Renal cortical epithelial cell (primary cell): ENCODE results near the gene ITGB4. TPM values are rescaled to one million over a fixed set of nuclear protein-coding genes. Genes with fewer than 3 reads are reported as not detected.

Experiments used
- DNase-seq: peaks from one replicate; pipeline ENCODE4 v3.0.0-alpha.2; 2011; ENCODE audit warnings: low read depth
- total RNA-seq: library from RNA; depleted of rRNA; stranded (reverse); fragments of >200 nt; gene quantifications from 2 replicates; pipeline ENCODE4 v1.2.3, GENCODE V29; 2014

ITGB4 gene
- 76.9 and 82.5 TPM in 2 replicates for total RNA-seq

GRCh38 chr17:75720656-75721462, at the start of gene ITGB4:
Gene ITGB4, plus strand, starts transcription at chr17:75721459. Its CDS starts 3,245 bp downstream, at chr17:75724704.
- DNase-seq: peak; percentile 32

GRCh38 chr17:75672011-75672410, 49.2 kb upstream of the ITGB4 start:
- no peak for DNase-seq

- DNase-seq: no peak
These were observed 47.8 kb upstream of the ITGB4 start for GRCh38 chr17:75673487-75673886.

- no peak for DNase-seq
These were observed 44.8 kb upstream of the ITGB4 start for GRCh38 chr17:75676461-75676860.

GRCh38 chr17:75679706-75680211, 41.5 kb upstream of the ITGB4 start:
- no peak for DNase-seq

- no peak for DNase-seq
These were observed 40.8 kb upstream of the ITGB4 start for GRCh38 chr17:75680431-75680830.

- peak; percentile 32 for DNase-seq
These were observed 40.0 kb upstream of the ITGB4 start for GRCh38 chr17:75681289-75681688.

- peak; percentile 76 for DNase-seq
These were observed 37.7 kb upstream of the ITGB4 start for GRCh38 chr17:75683583-75683982.

- peak; percentile 58 for DNase-seq
These were observed 37.0 kb upstream of the ITGB4 start for GRCh38 chr17:75684249-75684648.

GRCh38 chr17:75684924-75685323, 36.3 kb upstream of the ITGB4 start:
- DNase-seq: no peak

GRCh38 chr17:75685499-75685898, 35.8 kb upstream of the ITGB4 start:
- DNase-seq: no peak

- DNase-seq: no peak
These were observed 32.9 kb upstream of the ITGB4 start for GRCh38 chr17:75688209-75688825.

- DNase-seq: no peak
These were observed 31.8 kb upstream of the ITGB4 start for GRCh38 chr17:75689441-75689873.

GRCh38 chr17:75691371-75691791, 29.9 kb upstream of the ITGB4 start:
- DNase-seq: peak; percentile 51

GRCh38 chr17:75691801-75692626, 29.2 kb upstream of the ITGB4 start:
- no peak for DNase-seq

GRCh38 chr17:75692976-75693375, 28.3 kb upstream of the ITGB4 start:
- DNase-seq: no peak

- DNase-seq: peak; percentile 82
These were observed 27.5 kb upstream of the ITGB4 start for GRCh38 chr17:75693500-75694481.

GRCh38 chr17:75694536-75694935, 26.7 kb upstream of the ITGB4 start:
- no peak for DNase-seq

- DNase-seq: peak; percentile 66
These were observed 26.0 kb upstream of the ITGB4 start for GRCh38 chr17:75695141-75695829.

GRCh38 chr17:75695830-75696271, 25.4 kb upstream of the ITGB4 start:
- no peak for DNase-seq
